IMR-90 (cell line): ENCODE measurements around the gene DIP2C. TPM values are rescaled to one million over a fixed set of nuclear protein-coding genes. Genes with fewer than 3 reads are reported as not detected.

Source experiments
- ATAC-seq: fragments of 200-7000 bp; cut with Tn5 transposase; 2 replicates; pipeline ENCODE4 v1.9.1; 2020; ENCODE audit warnings: low read depth, mild to moderate bottlenecking, moderate library complexity
- BruUV-seq: library from RNA; stranded (reverse); fragments of 400-500 nt; replicated peaks from 2 replicates; lab custom pipeline; 2021; lab: Mats Ljungman, UMichigan
- CTCF ChIA-PET: fragments of 300-600 bp; formaldehyde crosslinking; extraction: SDS; loops from one replicate; lab custom pipeline; 2021; ENCODE audit warnings: antibody characterized with exemption; lab: Yijun Ruan, JAX
- POLR2A ChIA-PET: fragments of 300-600 bp; sonication (Branson Sonifier 250); formaldehyde crosslinking; loops from one replicate; lab custom pipeline; 2022; ENCODE audit warnings: antibody characterized with exemption; ENCODE audit not compliant: unreplicated experiment; lab: Charles Lee
- DNase-seq: peaks from one replicate; pipeline ENCODE4 v3.0.0; 2013
- H2AFZ ChIP-seq: replicated peaks from 2 replicates; pipeline ENCODE3; 2013; ENCODE audit warnings: low read length, mild to moderate bottlenecking; ENCODE audit not compliant: poor library complexity
- H2AK5ac ChIP-seq: 2 replicates; pipeline ENCODE4 v1.6.1; 2013; ENCODE audit warnings: low read depth, low read length, inconsistent platforms
- H2AK9ac ChIP-seq: replicated peaks from 2 replicates; pipeline ENCODE3; 2013; ENCODE audit warnings: mild to moderate bottlenecking, low read depth, low read length, moderate library complexity; ENCODE audit not compliant: poor library complexity
- H2BK120ac ChIP-seq: 2 replicates; pipeline ENCODE4 v1.6.1; 2013; ENCODE audit warnings: low read depth, low read length, inconsistent platforms
- H2BK15ac ChIP-seq: 3 replicates; pipeline ENCODE4 v1.6.1; 2013; ENCODE audit warnings: low read depth, low read length, inconsistent platforms
- H2BK20ac ChIP-seq: 2 replicates; pipeline ENCODE4 v1.6.1; 2013; ENCODE audit warnings: low read depth, mild to moderate bottlenecking, inconsistent platforms, low read length, moderate library complexity
- H2BK5ac ChIP-seq: 2 replicates; pipeline ENCODE4 v1.6.1; 2013; ENCODE audit warnings: mild to moderate bottlenecking, low read depth, low read length, inconsistent platforms; ENCODE audit not compliant: poor library complexity, severe bottlenecking
- H3K14ac ChIP-seq: replicated peaks from 2 replicates; pipeline ENCODE4 v1.6.1; 2013; ENCODE audit warnings: low read depth, low read length, inconsistent platforms
- H3K18ac ChIP-seq: 2 replicates; pipeline ENCODE4 v1.6.1; 2013; ENCODE audit warnings: low read depth, low read length, control low read depth
- H3K23ac ChIP-seq: 2 replicates; pipeline ENCODE4 v1.6.1; 2013; ENCODE audit warnings: low read depth, low read length, inconsistent platforms
- H3K27ac ChIP-seq: 2 replicates; pipeline ENCODE4 v1.5.1; 2013; ENCODE audit warnings: mild to moderate bottlenecking, control low read depth, low read length; ENCODE audit not compliant: insufficient read depth
- H3K27me3 ChIP-seq: 2 replicates; pipeline ENCODE4 v1.6.1; 2013; ENCODE audit warnings: low read length; ENCODE audit not compliant: control insufficient read depth, insufficient read depth
- H3K36me3 ChIP-seq: 2 replicates; pipeline ENCODE4 v1.6.1; 2013; ENCODE audit warnings: low read length, mixed read lengths; ENCODE audit not compliant: control insufficient read depth, insufficient read depth
- H3K4ac ChIP-seq: 2 replicates; pipeline ENCODE4 v1.6.1; 2013; ENCODE audit warnings: low read depth, low read length, inconsistent platforms
- H3K4me1 ChIP-seq: 2 replicates; pipeline ENCODE4 v1.6.1; 2013; ENCODE audit warnings: low read length, mixed read lengths; ENCODE audit not compliant: control insufficient read depth, insufficient read depth
- H3K4me2 ChIP-seq: 2 replicates; pipeline ENCODE4 v1.6.1; 2013; ENCODE audit warnings: low read depth, mild to moderate bottlenecking, control low read depth, low read length, moderate library complexity
- H3K4me3 ChIP-seq: 2 replicates; pipeline ENCODE4 v1.5.1; 2013; ENCODE audit warnings: low read depth, mild to moderate bottlenecking, control low read depth, low read length, moderate library complexity; ENCODE audit not compliant: insufficient read depth
- H3K56ac ChIP-seq: 2 replicates; pipeline ENCODE4 v1.6.1; 2013; ENCODE audit warnings: low read length, inconsistent platforms; ENCODE audit not compliant: insufficient read depth; ENCODE audit errors: extremely low read depth
- H3K79me1 ChIP-seq, 2 experiments: 2 replicates each; pipeline ENCODE4 v1.6.1; 2013; ENCODE audit warnings: low read length in 2 of 2, inconsistent platforms in 1 of 2, low read depth in 1 of 2
- H3K9ac ChIP-seq: 2 replicates; pipeline ENCODE4 v1.6.1; 2013; ENCODE audit warnings: low read depth, low read length, control low read depth
- H3K9me1 ChIP-seq: 2 replicates; pipeline ENCODE4 v1.6.1; 2013; ENCODE audit warnings: low read length, inconsistent platforms; ENCODE audit not compliant: insufficient read depth
- H3K9me3 ChIP-seq: 2 replicates; pipeline ENCODE4 v1.6.1; 2013; ENCODE audit warnings: low read length; ENCODE audit not compliant: control insufficient read depth, insufficient read depth
- H4K20me1 ChIP-seq: 2 replicates; pipeline ENCODE4 v1.6.1; 2013; ENCODE audit warnings: low read length, inconsistent platforms; ENCODE audit not compliant: insufficient read depth
- H4K5ac ChIP-seq: 2 replicates; pipeline ENCODE4 v1.6.1; 2013; ENCODE audit warnings: mild to moderate bottlenecking, low read depth, low read length, control low read depth
- H4K8ac ChIP-seq, 2 experiments: 2 replicates each; pipeline ENCODE4 v1.6.1; 2013; ENCODE audit warnings: low read depth in 2 of 2, low read length in 2 of 2, control low read depth in 1 of 2, inconsistent platforms in 1 of 2
- H4K91ac ChIP-seq: 2 replicates; pipeline ENCODE4 v1.6.1; 2013; ENCODE audit warnings: low read depth, low read length, inconsistent platforms; ENCODE audit not compliant: insufficient read depth
- CEBPB ChIP-seq: IDR thresholded peaks from 2 replicates; pipeline ENCODE4 v1.6.1; 2012; ENCODE audit warnings: low read depth, low read length, improper control_type of control experiment
- CHD1 ChIP-seq: IDR thresholded peaks from 2 replicates; pipeline ENCODE4 v1.6.1; 2012; ENCODE audit warnings: low read depth, low read length, improper control_type of control experiment
- RAD21 ChIP-seq: IDR thresholded peaks from 2 replicates; pipeline ENCODE4 v1.6.1; 2012; ENCODE audit warnings: low read length, improper control_type of control experiment
- RFX5 ChIP-seq: IDR thresholded peaks from 2 replicates; pipeline ENCODE4 v1.8.0; 2012; ENCODE audit warnings: low read depth, mild to moderate bottlenecking, low read length, moderate library complexity
- WGBS, 2 experiments: methylation state at CpG; one replicate each; pipeline versions ENCODE4 v1.1.5 to v1.1.7; 2013; ENCODE audit warnings: missing lambda C conversion rate in 2 of 2; ENCODE audit not compliant: insufficient read length in 1 of 2; ENCODE audit errors: extremely low coverage in 2 of 2; 5-methylcytosine and 5-hydroxymethylcytosine counted together
- dilution Hi-C: fragments of 300-500 bp; cut with HindIII; formaldehyde crosslinking; loops from one replicate; pipeline ENCODE4 v1.14.3; 2018; ENCODE audit warnings: low sequenced_read_pairs; ENCODE audit not compliant: unreplicated experiment
- in situ Hi-C: fragments of 300-500 bp; cut with MboI; formaldehyde crosslinking; loops from 3 replicates; pipeline ENCODE4 v1.14.3; 2019; ENCODE audit warnings: low sequenced_read_pairs, inconsistent platforms, mixed read lengths
- intact Hi-C: fragments of 100-400 bp; cut with micrococcal nuclease; formaldehyde crosslinking; loops from 2 replicates; pipeline ENCODE4 v1.10.0; 2022
- polyA plus RNA-seq, 3 experiments: library from polyadenylated mRNA; depleted of rRNA; stranded (reverse); fragments of >200 nt; gene quantifications; 2 replicates each; pipeline ENCODE4 v1.2.3, GENCODE V29; 2012; ENCODE audit warnings: low replicate concordance in 1 of 3
- total RNA-seq: library from RNA; depleted of rRNA; stranded (reverse); fragments of >200 nt; gene quantifications from 2 replicates; pipeline ENCODE4 v1.2.3, GENCODE V29; 2012

DIP2C gene
- total and polyA plus RNA-seq, 2 of the 4 experiments (the other 2 are of a cell fraction): 8.6 to 17.3 TPM

GRCh38 chr10:716821-717220 lies 27.4 kb upstream of the DIP2C start:
- dilution Hi-C loops: no loop called here
- H3K4me1 ChIP-seq: no peaks in the 10 kb centered on the region
- no peak overlapping the region for H2AFZ ChIP-seq
- peaks cover 16% of the 10 kb centered on the region for H3K27me3 ChIP-seq
- no peak overlapping the region for H4K5ac ChIP-seq
- no peaks in the 10 kb centered on the region for H3K9me1 ChIP-seq
- H3K27ac ChIP-seq: no peak overlapping the region
- no peak overlapping the region for H3K4me2 ChIP-seq
- no peak overlapping the region for H3K9ac ChIP-seq
- H3K23ac ChIP-seq: no peak overlapping the region
- no peak for DNase-seq
- no peaks in the 10 kb centered on the region for H4K20me1 ChIP-seq
- TF ChIP-seq CHD1 (no peak), CEBPB (no peak), RAD21 (no peak), RFX5 (no peak)
- CTCF ChIA-PET: no interaction called here
- in situ Hi-C loops: no loop called here
- intact Hi-C loops: no loop called here
- H2BK20ac ChIP-seq: no peak overlapping the region
- no peaks in the 10 kb centered on the region for H3K79me1 ChIP-seq
- no peak overlapping the region for H3K18ac ChIP-seq
- H3K4me3 ChIP-seq: no peak overlapping the region
- H3K36me3 ChIP-seq: no peaks in the 10 kb centered on the region
- no peak overlapping the region for H3K56ac ChIP-seq
- no peak overlapping the region for H2BK15ac ChIP-seq
- WGBS, 2 experiments: no CpG with 5 or more reads among the region's 5 CpGs
- no peak overlapping the region for H4K91ac ChIP-seq
- ATAC-seq: no peak
- H2AK5ac ChIP-seq: no peak overlapping the region
- no peak overlapping the region for H2AK9ac ChIP-seq
- no peak overlapping the region for H2BK120ac ChIP-seq
- H3K4ac ChIP-seq: no peak overlapping the region
- no peak overlapping the region for H4K8ac ChIP-seq
- BruUV-seq: no TSS peak
- H3K9me3 ChIP-seq: peaks cover 15% of the 10 kb centered on the region
- no peak overlapping the region for H2BK5ac ChIP-seq
- POLR2A ChIA-PET: no interaction called here
- H3K14ac ChIP-seq: no peak overlapping the region
